Gastroesophageal sphincter (tissue), 4 donors: Measurements from ENCODE around the gene FNTB. TPM values are rescaled to one million over a fixed set of nuclear protein-coding genes. Genes with fewer than 3 reads are reported as not detected.

ENCODE experiments used
- ATAC-seq: fragments of 150-250 bp; one replicate; pipeline ENCODE4 v1.9.1; 2016; ENCODE audit warnings: mild to moderate bottlenecking, moderate library complexity
- H3K27ac ChIP-seq, 4 donors: fragments of 200-600 bp; sonication (generic) in 3 of 4; 1 replicate in 3 of 4; 2 replicates in 1 of 4; pipeline ENCODE4 v1.5.1; 2016 to 2019
- H3K27me3 ChIP-seq: fragments of 200-600 bp; sonication (generic); one replicate; pipeline ENCODE4 v1.5.1; 2019
- H3K36me3 ChIP-seq, 2 donors: fragments of 200-600 bp; sonication (generic); one replicate each; pipeline ENCODE4 v1.5.1; 2019; ENCODE audit warnings: control low read depth in 1 of 2
- H3K4me1 ChIP-seq, 3 donors: fragments of 200-600 bp; sonication (generic); 1 replicate in 2 of 3; 2 replicates in 1 of 3; pipeline ENCODE4 v1.5.1; 2016 to 2019; ENCODE audit warnings: control low read depth in 2 of 3
- H3K4me3 ChIP-seq, 2 donors: fragments of 200-600 bp; sonication (generic); one replicate each; pipeline ENCODE4 v1.5.1; 2019; ENCODE audit warnings: mild to moderate bottlenecking in 1 of 2, moderate library complexity in 1 of 2
- H3K9me3 ChIP-seq, 3 donors: fragments of 200-600 bp; sonication (generic); one replicate each; pipeline ENCODE4 v1.5.1; 2017 to 2019; ENCODE audit warnings: control low read depth in 2 of 3
- EP300 ChIP-seq: sonication (generic); formaldehyde crosslinking; IDR thresholded peaks from one replicate; pipeline ENCODE4 v1.6.1; 2017; ENCODE audit warnings: antibody characterized with exemption, mild to moderate bottlenecking
- POLR2A ChIP-seq, 2 donors: fragments of 450-650 bp; IDR thresholded peaks; one replicate each; pipeline ENCODE4 v1.6.1; 2017; ENCODE audit warnings: antibody characterized with exemption in 2 of 2, mild to moderate bottlenecking in 2 of 2, moderate library complexity in 1 of 2
- POLR2AphosphoS5 ChIP-seq: sonication (generic); formaldehyde crosslinking; IDR thresholded peaks from one replicate; pipeline ENCODE4 v1.6.1; 2017; ENCODE audit warnings: antibody characterized with exemption
- WGBS, 2 donors: methylation state at CpG; one replicate each; pipeline ENCODE4 v1.1.5; 2018; ENCODE audit warnings: low coverage in 1 of 2; 5-methylcytosine and 5-hydroxymethylcytosine counted together
- total RNA-seq, 4 donors: library from RNA; depleted of rRNA; stranded (reverse); fragments of >200 nt; gene quantifications; one replicate each; pipeline ENCODE4 v1.1.0, GENCODE V29; 2016
- TF ChIP-seq, protein P1 (sequence below), 4 experiments: fragments of 200-600 bp in 2 of 4; fragments of 450-650 bp in 2 of 4; sonication (generic) in 1 of 4; IDR thresholded peaks; one replicate each; pipeline ENCODE4 v1.5.1; 2017 to 2019; ENCODE audit warnings: antibody characterized with exemption in 4 of 4, mild to moderate bottlenecking in 2 of 4, moderate library complexity in 2 of 4

The FNTB gene
- total RNA-seq, 4 donors from 2014 or later, result 12.5 to 22.7 (median 17.2) TPM

DNA sequence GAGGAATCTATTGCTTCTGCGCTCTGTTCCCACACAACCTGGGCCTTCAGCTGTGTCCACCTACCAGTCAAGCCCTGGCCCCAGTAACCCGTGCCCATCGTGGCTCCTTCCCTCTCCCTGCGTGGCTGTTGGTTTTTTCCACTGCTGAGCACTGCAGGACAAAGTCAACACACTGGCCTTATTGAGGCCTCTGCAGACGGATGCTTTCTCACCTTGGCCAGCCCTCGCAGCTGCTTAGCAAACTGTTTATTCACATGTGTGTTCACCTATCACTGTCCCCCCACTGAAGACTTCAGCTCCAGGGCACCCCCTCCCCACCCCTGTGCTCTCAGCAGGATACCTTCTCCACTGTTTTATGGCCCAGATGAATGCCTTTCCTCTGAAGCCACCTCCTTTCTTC lies 31.4 kb upstream of the FNTB start:
- no peaks in the 10 kb centered on the region for H3K27me3 ChIP-seq
- H3K4me3 ChIP-seq, result no peak overlapping the region
- 54 to 83% methylated on average over 4 to 6 of the region's 6 CpGs for WGBS, 2 donors
- H3K9me3 ChIP-seq, result no peaks in the 10 kb centered on the region
- H3K4me1 ChIP-seq, result peaks cover 0 to 6% (median 0%) of the 10 kb centered on the region in 3 donors
- no peak overlapping the region for H3K27ac ChIP-seq
- TF ChIP-seq EP300, result no peak
- TF ChIP-seq POLR2A (IDR thresholded peaks at IDR 0.05), result no peak
- TF ChIP-seq, protein P1, sequence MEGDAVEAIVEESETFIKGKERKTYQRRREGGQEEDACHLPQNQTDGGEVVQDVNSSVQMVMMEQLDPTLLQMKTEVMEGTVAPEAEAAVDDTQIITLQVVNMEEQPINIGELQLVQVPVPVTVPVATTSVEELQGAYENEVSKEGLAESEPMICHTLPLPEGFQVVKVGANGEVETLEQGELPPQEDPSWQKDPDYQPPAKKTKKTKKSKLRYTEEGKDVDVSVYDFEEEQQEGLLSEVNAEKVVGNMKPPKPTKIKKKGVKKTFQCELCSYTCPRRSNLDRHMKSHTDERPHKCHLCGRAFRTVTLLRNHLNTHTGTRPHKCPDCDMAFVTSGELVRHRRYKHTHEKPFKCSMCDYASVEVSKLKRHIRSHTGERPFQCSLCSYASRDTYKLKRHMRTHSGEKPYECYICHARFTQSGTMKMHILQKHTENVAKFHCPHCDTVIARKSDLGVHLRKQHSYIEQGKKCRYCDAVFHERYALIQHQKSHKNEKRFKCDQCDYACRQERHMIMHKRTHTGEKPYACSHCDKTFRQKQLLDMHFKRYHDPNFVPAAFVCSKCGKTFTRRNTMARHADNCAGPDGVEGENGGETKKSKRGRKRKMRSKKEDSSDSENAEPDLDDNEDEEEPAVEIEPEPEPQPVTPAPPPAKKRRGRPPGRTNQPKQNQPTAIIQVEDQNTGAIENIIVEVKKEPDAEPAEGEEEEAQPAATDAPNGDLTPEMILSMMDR (IDR thresholded peaks at IDR 0.05), result no peak
- no peak for TF ChIP-seq POLR2AphosphoS5
- H3K36me3 ChIP-seq, result peaks cover 0 to 13% of the 10 kb centered on the region in 2 donors
- ATAC-seq, result no peak

DNA sequence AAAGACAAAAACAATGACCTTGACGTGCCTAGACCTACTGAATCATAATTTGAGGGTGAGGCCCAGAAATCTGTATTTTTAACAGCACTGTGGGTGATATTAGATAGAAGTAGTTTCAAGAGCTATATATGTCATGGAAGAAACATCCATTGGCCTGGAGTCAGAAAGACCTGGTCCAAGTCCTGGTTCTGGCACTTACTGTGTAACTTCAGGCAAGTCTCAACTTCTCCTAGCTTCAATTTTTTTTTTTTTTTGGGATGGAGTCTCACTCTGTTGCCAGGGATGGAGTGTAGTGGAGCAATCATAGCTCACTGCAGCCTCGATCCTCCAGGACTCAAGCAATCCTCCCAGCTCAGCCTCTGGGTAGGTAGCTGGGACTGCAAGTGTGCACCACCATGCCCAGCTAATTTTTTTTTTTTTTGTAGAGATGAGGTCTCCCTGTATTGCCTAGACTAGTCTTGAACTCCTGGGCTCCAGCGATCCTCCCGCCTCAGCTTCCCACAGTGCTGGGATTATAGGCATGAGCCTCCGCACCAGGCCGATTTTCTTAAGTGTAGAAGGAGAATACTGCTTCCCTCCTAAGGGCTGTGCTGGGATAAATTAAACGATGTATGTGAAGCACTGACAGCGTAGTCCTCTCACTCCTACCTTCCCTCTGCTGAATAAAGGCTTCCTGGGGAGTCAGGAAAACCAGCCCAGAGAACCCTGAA lies 29.8 kb upstream of the FNTB start:
- H3K9me3 ChIP-seq, result no peaks in the 10 kb centered on the region
- H3K27ac ChIP-seq, result no peak overlapping the region
- no peaks in the 10 kb centered on the region for H3K27me3 ChIP-seq
- 88 to 100% methylated on average over 1 to 4 of the region's 8 CpGs for WGBS, 2 donors
- H3K36me3 ChIP-seq, result peaks cover 0 to 5% of the 10 kb centered on the region in 2 donors
- no peak overlapping the region for H3K4me3 ChIP-seq
- no peak for TF ChIP-seq POLR2A (IDR thresholded peaks at IDR 0.05)
- TF ChIP-seq, protein P1 (IDR thresholded peaks at IDR 0.05), result no peak
- TF ChIP-seq POLR2AphosphoS5, result no peak
- TF ChIP-seq EP300, result no peak
- ATAC-seq, result no peak
- peaks cover 0 to 2% (median 0%) of the 10 kb centered on the region in 3 donors for H3K4me1 ChIP-seq

DNA sequence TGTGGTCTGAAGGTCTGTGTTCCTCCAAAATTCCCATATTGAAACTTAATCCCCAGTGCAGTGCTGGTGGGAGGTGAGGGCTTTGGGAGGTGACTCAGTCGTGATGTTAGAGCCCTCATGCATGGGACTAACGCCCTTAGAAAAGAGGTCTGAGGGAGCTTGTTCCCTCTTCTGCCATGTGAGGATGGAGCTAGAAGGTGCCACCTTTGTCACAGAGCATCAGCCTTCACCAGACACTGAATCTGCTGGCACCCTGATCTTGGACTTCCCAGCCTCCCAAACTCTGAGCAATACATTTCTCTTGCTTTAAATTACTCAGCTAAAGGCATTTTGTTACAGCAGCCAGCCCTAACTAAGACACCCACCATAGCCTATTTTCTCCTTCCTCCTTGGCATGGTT lies 28.5 kb upstream of the FNTB start:
- H3K4me3 ChIP-seq, result no peak overlapping the region
- peaks cover 0 to 5% of the 10 kb centered on the region in 2 donors for H3K36me3 ChIP-seq
- H3K4me1 ChIP-seq, result no peaks in the 10 kb centered on the region
- no peaks in the 10 kb centered on the region for H3K9me3 ChIP-seq
- TF ChIP-seq POLR2AphosphoS5, result no peak
- no peak for TF ChIP-seq POLR2A (IDR thresholded peaks at IDR 0.05)
- TF ChIP-seq, protein P1 (IDR thresholded peaks at IDR 0.05), result no peak
- TF ChIP-seq EP300, result no peak
- no peak for ATAC-seq
- WGBS, 2 donors, result 83% methylated on average over 1 of the region's 2 CpGs; no CpG with 5 or more reads in 1 of the 2 donors
- no peaks in the 10 kb centered on the region for H3K27me3 ChIP-seq
- no peak overlapping the region for H3K27ac ChIP-seq

DNA sequence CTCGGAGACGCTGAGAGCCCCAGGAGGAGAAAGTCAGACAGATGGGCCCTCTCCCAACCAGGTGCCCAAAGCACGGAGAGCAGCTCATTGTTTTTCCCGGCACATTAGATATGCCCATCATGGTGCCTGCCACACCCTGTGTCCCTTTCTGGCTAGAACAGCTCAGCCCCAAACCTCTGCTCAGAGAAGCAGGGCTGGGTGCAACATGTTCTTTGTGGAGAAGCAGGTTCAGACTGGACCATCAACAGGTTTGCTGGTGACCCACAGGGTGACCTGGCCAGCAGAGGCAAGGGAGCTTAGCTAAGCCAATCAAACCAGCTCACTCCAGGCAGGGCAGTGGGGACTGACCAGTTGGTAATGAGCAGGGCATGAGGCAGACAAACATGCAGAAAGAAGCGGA lies 28.0 kb upstream of the FNTB start:
- Histone ChIP-seq H3K36me3 (peaks cover 0 to 2% of the 10 kb centered on the region in 2 donors), H3K4me1 (no peaks in the 10 kb centered on the region), H3K27ac (no peak overlapping the region), H3K9me3 (no peaks in the 10 kb centered on the region), H3K27me3 (no peaks in the 10 kb centered on the region), H3K4me3 (no peak overlapping the region)
- WGBS, 2 donors, result 100% methylated on average over 1 of the region's 5 CpGs; no CpG with 5 or more reads in 1 of the 2 donors
- no peak for ATAC-seq
- TF ChIP-seq POLR2A (IDR thresholded peaks at IDR 0.05), result no peak

DNA sequence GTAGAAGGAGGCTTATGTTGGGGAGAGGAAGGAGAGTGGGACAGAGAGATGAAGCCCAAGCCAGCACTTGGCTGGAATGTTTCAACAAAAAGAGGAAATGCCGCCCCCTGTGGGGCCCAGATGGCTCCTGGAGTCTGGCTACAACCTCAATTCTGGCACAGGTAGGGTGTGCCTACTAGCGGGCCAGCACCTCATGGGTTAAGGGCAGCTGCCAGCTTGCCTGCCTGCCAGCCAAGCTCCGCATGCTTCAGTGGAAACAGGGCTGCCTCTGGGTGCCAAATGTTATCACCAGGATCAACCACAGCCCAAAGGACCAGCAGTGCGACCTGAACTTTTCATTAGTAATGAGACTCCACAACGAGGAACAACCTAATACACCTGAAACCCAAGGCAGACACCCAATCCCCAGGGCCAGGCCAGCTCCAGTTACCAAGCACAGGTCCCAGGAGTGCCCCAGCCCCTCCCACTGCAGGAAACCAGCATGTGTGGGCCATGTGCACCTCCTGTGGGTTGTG lies 25.9 kb upstream of the FNTB start:
- H3K27me3 ChIP-seq, result no peaks in the 10 kb centered on the region
- no peak overlapping the region for H3K27ac ChIP-seq
- WGBS, 2 donors, result 56 to 67% methylated on average over 1 to 2 of the region's 5 CpGs
- H3K4me1 ChIP-seq, result no peaks in the 10 kb centered on the region
- H3K36me3 ChIP-seq, result no peaks in the 10 kb centered on the region
- ATAC-seq, result no peak
- TF ChIP-seq, protein P1 (IDR thresholded peaks at IDR 0.05), result no peak
- TF ChIP-seq POLR2A (IDR thresholded peaks at IDR 0.05) (no peak), EP300 (no peak), POLR2AphosphoS5 (no peak)
- no peaks in the 10 kb centered on the region for H3K9me3 ChIP-seq
- H3K4me3 ChIP-seq, result no peak overlapping the region
